Activated CD4-positive, alpha-beta T cell treated with anti-CD3 and anti-CD28 coated beads, Interleukin-2, amount 10 ng/mL, durations not matched to agents 7 days and 5 days (primary cell): ENCODE data around the gene CCDC174. TPM values are rescaled to one million over a fixed set of nuclear protein-coding genes. Genes with fewer than 3 reads are reported as not detected.
A peak's percentile ranks its signal among the peaks of the same experiment; 100 is the strongest.
"Not testable (repeated sequence)": the region's sequence is repeated elsewhere in the genome, so short reads cannot be mapped to it uniquely, and the experiment has no call there.

Experiments used
- CTCF ChIA-PET: fragments of 350-600 bp; sonication (Branson Sonifier 250); formaldehyde crosslinking; loops from one replicate; lab custom pipeline; 2021; ENCODE audit warnings: antibody characterized with exemption; lab: Charles Lee
- POLR2A ChIA-PET: fragments of 350-600 bp; sonication (Branson Sonifier 250); formaldehyde crosslinking; loops from one replicate; lab custom pipeline; 2021; ENCODE audit warnings: antibody characterized with exemption; lab: Charles Lee
- DNase-seq: peaks from one replicate; pipeline ENCODE4 v3.0.0-alpha.2; 2020
- H3K27ac Mint-ChIP-seq: one replicate; pipeline ENCODE4 v1.8.0; 2021; ENCODE audit warnings: mild to moderate bottlenecking, moderate library complexity, mixed read lengths
- H3K27me3 Mint-ChIP-seq: one replicate; pipeline ENCODE4 v1.8.0; 2021; ENCODE audit warnings: mixed read lengths
- H3K36me3 Mint-ChIP-seq: one replicate; pipeline ENCODE4 v1.8.0; 2021; ENCODE audit warnings: low read depth, mixed read lengths
- H3K4me1 Mint-ChIP-seq: one replicate; pipeline ENCODE4 v1.8.0; 2021; ENCODE audit warnings: mixed read lengths
- H3K4me3 Mint-ChIP-seq: one replicate; pipeline ENCODE4 v1.8.0; 2021; ENCODE audit warnings: mild to moderate bottlenecking, moderate library complexity, mixed read lengths
- H3K9me3 Mint-ChIP-seq: one replicate; pipeline ENCODE4 v1.8.0; 2021; ENCODE audit warnings: mixed read lengths
- total RNA-seq, 2 experiments: library from RNA; stranded (reverse); gene quantifications; one replicate each; pipeline ENCODE4 v1.2.3, GENCODE V29; 2021

CCDC174 gene
- 10 to 100 TPM; 20.9 to 24.0 TPM for total RNA-seq

DNA sequence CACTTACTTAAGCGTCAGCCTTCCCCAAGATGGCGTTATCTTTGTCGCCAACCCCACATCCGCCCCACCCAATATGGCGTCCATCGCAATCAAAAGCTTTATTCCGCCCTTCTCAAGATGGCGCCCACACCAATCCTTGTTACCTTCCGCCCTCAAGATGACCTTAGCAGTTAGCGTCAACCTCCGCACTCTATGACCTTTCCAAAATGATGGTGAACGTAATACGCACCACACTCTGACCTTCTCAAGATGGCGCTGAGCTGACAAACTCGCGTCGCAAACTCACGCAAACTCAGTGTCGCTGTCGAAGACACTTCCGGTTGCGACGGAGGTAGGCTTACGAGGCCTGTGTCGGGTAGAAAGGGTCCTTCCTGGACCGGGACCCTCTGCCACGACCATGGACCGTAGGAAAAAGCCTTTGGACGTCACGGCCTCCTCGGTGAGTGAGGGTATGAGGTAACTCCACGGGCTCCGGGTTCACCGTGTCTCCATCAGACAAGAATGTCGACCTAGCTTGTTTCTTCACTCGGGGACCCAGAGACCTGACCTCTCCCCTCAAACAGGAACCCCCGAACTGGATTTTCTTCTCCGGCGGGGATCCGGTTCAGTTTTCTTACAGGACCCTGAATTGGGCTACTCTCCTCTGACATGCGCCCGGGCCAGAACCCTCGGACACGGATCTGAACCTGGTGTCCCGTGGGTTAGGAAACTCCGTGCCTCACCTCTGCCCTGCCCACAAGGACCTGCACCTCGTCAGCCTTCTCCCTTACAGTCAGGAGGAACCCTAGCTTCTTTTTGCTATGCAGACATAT is at the start of gene CCDC174:
Gene CCDC174 (plus strand): TSS at position 323 of the 812 bp plus-strand sequence. CDS start 75 bp downstream, at position 398.
- Mint-ChIP-seq H3K27ac (peak within 1 kb of the TSS; percentile 94), H3K36me3 (peaks cover 14% of the 10 kb centered on the region), H3K4me3 (peak within 1 kb of the TSS; percentile 100), H3K27me3 (no peaks in the 10 kb centered on the region), H3K9me3 (no peaks in the 10 kb centered on the region), H3K4me1 (peaks cover 43% of the 10 kb centered on the region)
- DNase-seq = peak; percentile 97
- CTCF ChIA-PET = interaction anchor here (0.5 to 1.5 kb wide), 7 partner anchors 11 to 1751 kb away, joined by 3 to 5 read pairs (median 3); partner anchors contain the start of genes LSM3 and XPC
- POLR2A ChIA-PET = no interaction called here

DNA sequence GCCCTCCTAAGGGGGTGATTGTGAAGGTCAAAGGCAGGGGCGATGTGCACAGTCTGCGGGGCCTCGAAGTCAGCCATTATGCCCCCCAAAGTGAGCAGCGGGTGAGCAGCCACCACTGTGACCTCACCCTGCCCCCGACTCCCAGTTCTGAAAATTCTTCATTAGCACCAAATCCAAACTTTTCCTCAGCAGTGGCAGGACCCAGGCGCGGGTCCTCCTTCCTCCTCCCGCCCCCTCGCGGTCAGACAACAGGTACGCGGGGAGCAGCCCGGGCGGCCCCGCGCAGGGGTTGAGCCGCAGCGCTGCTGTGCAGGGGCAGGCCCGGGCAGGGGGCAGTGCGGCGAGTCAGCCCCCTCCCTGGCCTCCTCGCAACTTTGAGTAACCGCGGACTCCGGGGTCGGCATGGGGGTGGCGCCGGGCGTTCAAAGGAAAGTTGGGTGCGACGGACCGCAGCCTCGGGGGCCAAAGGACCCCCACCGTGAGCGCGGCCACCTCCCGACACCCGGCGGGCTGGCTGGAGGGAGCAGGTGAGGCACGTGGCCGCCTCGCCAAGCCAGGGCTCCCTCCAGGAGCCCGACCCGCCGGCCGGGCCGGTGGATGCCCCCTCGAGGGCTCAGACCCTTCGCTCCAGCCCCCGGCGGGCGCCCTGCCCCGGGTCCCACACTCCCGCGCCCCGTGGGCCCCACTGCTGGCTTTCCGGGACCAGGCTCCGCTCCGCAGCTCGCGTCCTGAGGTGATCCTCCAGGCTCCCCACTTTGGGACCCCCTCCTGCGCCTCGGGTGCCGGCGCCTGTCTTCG is 49.4 kb upstream of the CCDC174 start:
- Mint-ChIP-seq H3K27me3 (peaks cover 61% of the 10 kb centered on the region), H3K4me3 (no peak overlapping the region), H3K4me1 (peaks cover 11% of the 10 kb centered on the region), H3K36me3 (peaks cover 3% of the 10 kb centered on the region), H3K9me3 (no peaks in the 10 kb centered on the region), H3K27ac (no peak overlapping the region)
- POLR2A ChIA-PET = no interaction called here
- no peak for DNase-seq
- CTCF ChIA-PET = no interaction called here

DNA sequence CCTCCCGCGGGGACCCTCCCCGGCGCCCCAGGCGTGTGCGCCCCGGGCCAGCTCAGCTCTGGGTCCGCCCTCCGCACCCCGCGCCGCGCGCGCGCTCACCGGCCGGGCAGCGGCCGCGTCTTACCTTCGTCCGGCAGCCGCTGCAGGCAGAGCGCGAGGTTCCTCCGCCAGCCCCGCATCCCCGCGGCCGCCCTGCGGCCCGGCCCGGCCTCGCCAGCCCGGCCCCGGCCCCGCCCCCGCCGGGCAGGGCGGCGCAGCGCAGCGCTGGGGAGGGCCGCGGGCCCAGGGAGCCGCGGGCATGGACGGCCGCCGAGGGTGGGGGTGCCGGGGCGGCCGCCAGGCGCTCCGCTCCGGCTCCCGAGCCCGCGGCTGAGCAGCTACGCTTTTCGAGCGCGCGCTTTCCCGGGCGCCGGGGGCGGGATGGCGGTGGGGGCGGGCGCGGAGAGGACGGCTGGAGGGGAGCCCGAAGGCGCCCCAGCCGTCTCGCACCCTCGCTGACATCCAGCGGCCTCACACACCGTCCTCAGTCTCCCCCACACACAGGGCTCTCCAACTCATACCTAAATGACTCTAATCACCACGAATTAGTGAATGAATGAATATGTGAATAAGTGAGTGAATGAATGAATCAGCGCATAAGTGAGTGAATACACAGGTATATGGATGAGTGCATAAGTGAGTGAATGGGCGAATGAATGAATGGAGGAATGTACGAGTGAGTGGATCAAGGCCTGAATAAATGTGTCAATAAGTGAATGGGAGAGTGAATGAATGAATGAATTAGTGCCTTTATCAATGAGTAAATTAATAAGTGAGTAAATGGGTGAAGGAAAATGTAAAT is 48.5 kb upstream of the CCDC174 start:
- ChIA-PET POLR2A (no interaction called here), CTCF (no interaction called here)
- H3K4me1 Mint-ChIP-seq = peaks cover 11% of the 10 kb centered on the region
- no peaks in the 10 kb centered on the region for H3K9me3 Mint-ChIP-seq
- DNase-seq = no peak
- no peak overlapping the region for H3K27ac Mint-ChIP-seq
- no peak overlapping the region for H3K4me3 Mint-ChIP-seq
- peaks cover 61% of the 10 kb centered on the region for H3K27me3 Mint-ChIP-seq
- peaks cover 3% of the 10 kb centered on the region for H3K36me3 Mint-ChIP-seq

DNA sequence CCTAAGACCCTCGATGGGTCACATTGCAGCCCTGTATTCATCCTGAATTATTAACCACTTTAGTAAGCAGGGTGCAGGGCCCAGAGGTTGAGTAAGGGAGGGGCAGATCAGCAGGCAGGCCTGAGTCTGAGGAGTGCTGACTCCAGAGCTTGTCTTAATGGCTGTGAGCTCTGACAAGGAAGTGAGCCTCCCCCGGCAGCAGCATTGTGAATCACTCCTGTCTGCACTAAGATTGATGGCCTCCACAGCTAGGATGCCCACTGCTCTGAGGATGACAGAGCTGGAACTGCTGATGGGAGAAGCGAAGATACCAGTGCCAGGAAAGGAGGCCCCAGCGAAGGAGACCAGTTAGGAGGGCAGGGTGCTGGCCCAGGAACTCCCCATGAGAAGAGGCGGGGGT is 46.5 kb upstream of the CCDC174 start:
- H3K27me3 Mint-ChIP-seq = peaks cover 53% of the 10 kb centered on the region
- H3K27ac Mint-ChIP-seq = no peak overlapping the region
- no peak overlapping the region for H3K4me3 Mint-ChIP-seq
- ChIA-PET POLR2A (no interaction called here), CTCF (interaction anchor here (1.2 kb wide), 1 partner anchor 401 kb away, joined by 3 read pairs; no protein-coding TSS in a partner anchor)
- H3K9me3 Mint-ChIP-seq = no peaks in the 10 kb centered on the region
- H3K4me1 Mint-ChIP-seq = peaks cover 3% of the 10 kb centered on the region
- H3K36me3 Mint-ChIP-seq = peaks cover 3% of the 10 kb centered on the region
- no peak for DNase-seq

DNA sequence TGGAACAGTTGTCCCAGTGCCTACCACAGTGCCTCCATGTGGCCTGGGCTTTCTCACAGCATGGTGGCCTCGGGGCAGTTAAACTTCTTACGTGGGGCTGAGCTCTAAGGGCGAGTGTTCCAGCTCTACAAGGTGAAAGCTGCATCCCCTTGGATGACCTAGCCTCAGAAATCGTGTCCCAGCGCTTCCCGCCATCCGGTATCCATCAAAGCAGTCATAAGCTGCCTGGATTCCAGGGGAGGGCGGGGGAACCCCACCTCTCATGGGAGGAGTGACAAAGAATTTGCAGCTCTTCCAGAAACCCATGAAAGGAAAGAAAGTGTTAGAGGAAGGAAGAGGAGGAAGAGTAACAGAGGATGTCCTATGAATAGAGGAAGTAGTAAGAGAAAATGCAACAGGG is 45.8 kb upstream of the CCDC174 start:
- POLR2A ChIA-PET = no interaction called here
- DNase-seq = no peak
- CTCF ChIA-PET = interaction anchor here (1.2 kb wide), 1 partner anchor 402 kb away, joined by 3 read pairs; no protein-coding TSS in a partner anchor
- peaks cover 3% of the 10 kb centered on the region for H3K4me1 Mint-ChIP-seq
- H3K27ac Mint-ChIP-seq = no peak overlapping the region
- peaks cover 52% of the 10 kb centered on the region for H3K27me3 Mint-ChIP-seq
- H3K9me3 Mint-ChIP-seq = no peaks in the 10 kb centered on the region
- H3K36me3 Mint-ChIP-seq = peaks cover 3% of the 10 kb centered on the region
- H3K4me3 Mint-ChIP-seq = no peak overlapping the region

DNA sequence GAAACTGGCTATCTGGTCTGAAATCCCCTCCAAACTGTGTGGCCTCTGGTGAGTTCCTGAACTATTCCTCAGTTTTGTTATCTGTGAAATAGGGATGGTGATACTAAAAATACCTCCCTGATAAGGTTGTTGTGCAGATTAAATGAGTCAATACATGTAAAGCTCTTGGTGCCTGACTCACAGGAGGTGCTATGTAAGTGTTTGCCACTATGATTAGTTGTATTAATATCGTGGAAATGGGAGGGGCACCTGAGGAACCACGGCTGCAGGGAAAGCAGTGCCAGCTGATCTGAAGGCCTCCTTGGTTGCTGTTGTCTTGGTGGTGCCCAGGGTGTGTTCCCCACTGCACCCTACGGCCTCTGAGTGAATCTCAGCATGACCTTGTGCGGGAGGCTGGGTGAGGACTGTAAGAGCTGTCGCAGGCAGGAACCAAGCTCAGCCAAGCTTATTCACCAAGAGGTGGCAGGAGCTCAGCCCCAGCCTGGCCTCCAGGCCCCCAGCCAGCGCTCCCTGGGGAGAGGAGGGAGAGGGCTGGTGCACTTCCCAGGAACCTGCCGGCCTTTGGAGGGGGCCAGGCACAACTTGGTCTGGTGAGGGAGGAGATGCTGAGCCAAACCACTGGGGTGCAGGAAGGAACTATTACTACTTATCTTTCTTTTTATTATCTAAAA is 44.8 kb upstream of the CCDC174 start:
- ChIA-PET CTCF (interaction anchor here (0.9 kb wide), 1 partner anchor 11 kb away, joined by 3 read pairs; no protein-coding TSS in a partner anchor), POLR2A (no interaction called here)
- Mint-ChIP-seq H3K27ac (no peak overlapping the region), H3K27me3 (peaks cover 46% of the 10 kb centered on the region), H3K9me3 (no peaks in the 10 kb centered on the region), H3K4me1 (peaks cover 3% of the 10 kb centered on the region), H3K36me3 (peaks cover 3% of the 10 kb centered on the region), H3K4me3 (no peak overlapping the region)
- no peak for DNase-seq

DNA sequence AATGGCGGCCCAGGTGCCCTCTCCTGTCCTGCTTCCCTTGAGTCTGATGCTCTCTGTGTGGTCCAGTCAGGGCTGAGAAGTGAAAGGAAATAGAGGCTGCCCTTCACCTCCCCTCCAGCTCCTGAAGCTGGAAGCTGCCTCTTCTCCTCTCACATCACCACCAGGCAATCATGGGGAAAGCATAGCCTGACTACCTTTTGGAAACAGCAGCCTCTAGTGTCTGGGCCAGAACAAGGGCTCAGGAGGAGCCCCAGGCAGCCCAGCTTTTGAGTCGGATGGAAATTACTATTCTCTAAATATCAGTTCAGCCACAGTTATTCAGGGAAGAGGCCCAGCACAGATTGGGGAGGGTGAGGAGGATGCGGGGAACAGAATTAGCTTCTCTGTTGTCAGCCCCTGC is 43.3 kb upstream of the CCDC174 start:
- Mint-ChIP-seq H3K9me3 (no peaks in the 10 kb centered on the region), H3K36me3 (peaks cover 1% of the 10 kb centered on the region), H3K27ac (no peak overlapping the region), H3K27me3 (peaks cover 49% of the 10 kb centered on the region), H3K4me1 (peaks cover 1% of the 10 kb centered on the region), H3K4me3 (no peak overlapping the region)
- ChIA-PET POLR2A (no interaction called here), CTCF (no interaction called here)
- DNase-seq = no peak

DNA sequence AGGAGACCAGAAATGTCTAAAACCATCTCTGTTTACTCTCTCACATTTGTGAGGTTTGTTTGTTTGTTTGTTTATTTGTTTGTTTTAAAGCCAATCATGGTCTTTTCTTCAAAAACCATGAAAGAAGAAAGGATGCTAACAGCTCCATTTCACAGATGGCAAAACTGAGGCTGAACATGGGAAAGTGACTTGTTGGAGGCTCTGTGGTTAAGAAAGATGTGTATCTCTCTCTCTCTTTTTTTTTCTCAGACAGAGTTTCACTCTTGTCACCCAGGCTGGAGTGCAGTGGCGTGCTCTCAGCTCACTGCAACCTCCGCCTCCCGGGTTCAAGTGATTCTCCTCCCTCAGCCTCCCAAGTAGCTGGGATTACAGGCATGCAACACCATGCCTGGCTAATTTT is 42.5 kb upstream of the CCDC174 start:
- H3K4me1 Mint-ChIP-seq, CTCF ChIA-PET, DNase-seq, H3K36me3 Mint-ChIP-seq, H3K4me3 Mint-ChIP-seq, H3K27ac Mint-ChIP-seq, H3K9me3 Mint-ChIP-seq: not testable (repeated sequence)
- POLR2A ChIA-PET = interaction anchor here (0.6 kb wide), 1 partner anchor 26 kb away, joined by 3 read pairs; no protein-coding TSS in a partner anchor
- H3K27me3 Mint-ChIP-seq = peaks cover 49% of the 10 kb centered on the region

DNA sequence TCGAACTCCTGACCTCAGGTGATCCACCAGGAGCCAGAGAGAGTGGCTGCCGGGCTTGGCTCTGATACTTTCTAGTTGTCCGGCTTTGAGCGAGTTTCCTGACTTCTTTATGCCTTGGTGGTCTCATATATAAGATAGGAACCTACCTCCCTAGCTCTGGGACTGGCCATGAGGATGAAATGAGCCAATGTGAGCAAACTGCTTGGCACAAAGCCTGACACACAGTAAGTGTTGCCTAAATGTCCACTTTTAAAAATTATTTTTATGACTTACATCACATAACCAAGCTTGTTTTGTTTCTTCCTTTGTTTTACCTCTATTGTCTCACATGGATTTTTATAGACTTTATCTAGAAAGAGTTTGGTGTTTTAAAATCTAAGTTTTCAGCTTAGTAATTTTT is 42.1 kb upstream of the CCDC174 start:
- no peak for DNase-seq
- Mint-ChIP-seq H3K4me1 (no peaks in the 10 kb centered on the region), H3K27ac (no peak overlapping the region), H3K4me3 (no peak overlapping the region), H3K36me3 (no peaks in the 10 kb centered on the region), H3K27me3 (peaks cover 50% of the 10 kb centered on the region), H3K9me3 (no peaks in the 10 kb centered on the region)
- CTCF ChIA-PET = no interaction called here
- POLR2A ChIA-PET = interaction anchor here (0.6 kb wide), 1 partner anchor 26 kb away, joined by 3 read pairs; no protein-coding TSS in a partner anchor

DNA sequence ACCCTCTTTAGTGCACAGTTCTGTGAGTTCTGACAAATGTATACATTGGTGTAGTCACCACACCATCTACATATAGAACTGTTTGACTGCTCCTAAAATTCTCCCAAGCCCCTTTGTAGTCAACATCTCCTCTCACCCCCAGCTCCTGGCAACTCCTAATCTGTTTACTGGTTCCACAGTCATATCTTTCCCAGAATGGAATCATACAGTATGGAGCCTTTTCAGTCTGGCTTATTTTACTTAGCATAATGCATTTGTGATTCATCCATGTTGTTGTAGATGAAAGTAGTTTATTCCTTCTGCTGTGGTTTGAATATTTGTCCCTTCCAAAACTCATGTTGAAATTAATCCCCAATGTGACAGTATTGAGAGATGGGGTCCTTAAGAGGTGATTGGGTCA is 41.6 kb upstream of the CCDC174 start:
- Mint-ChIP-seq H3K4me1 (no peaks in the 10 kb centered on the region), H3K27ac (no peak overlapping the region), H3K27me3 (peaks cover 48% of the 10 kb centered on the region), H3K36me3 (no peaks in the 10 kb centered on the region), H3K9me3 (no peaks in the 10 kb centered on the region), H3K4me3 (no peak overlapping the region)
- DNase-seq = no peak
- ChIA-PET POLR2A (no interaction called here), CTCF (no interaction called here)

DNA sequence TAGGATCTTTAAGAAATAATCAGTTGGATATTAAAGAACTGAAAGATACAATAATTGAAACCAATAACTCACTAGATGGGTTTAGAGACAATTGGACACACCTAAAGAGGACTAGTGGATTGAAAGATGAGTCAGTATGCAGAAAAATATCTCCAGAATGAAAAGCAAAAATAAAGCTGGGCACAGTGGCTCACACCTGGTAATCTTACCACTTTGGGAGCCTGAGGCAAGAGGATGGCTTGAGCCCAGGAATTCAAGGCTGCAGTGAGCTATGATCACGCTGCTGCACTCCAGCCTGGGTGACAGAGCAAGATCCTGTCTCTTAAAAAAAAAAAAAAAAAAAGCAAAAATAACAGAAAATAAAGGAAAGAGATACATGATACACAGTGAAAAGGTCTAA is 37.4 kb upstream of the CCDC174 start:
- Mint-ChIP-seq H3K36me3 (no peaks in the 10 kb centered on the region), H3K9me3 (no peaks in the 10 kb centered on the region), H3K27ac (no peak overlapping the region), H3K4me3 (no peak overlapping the region), H3K4me1 (no peaks in the 10 kb centered on the region), H3K27me3 (peaks cover 44% of the 10 kb centered on the region)
- ChIA-PET POLR2A (no interaction called here), CTCF (no interaction called here)
- no peak for DNase-seq

DNA sequence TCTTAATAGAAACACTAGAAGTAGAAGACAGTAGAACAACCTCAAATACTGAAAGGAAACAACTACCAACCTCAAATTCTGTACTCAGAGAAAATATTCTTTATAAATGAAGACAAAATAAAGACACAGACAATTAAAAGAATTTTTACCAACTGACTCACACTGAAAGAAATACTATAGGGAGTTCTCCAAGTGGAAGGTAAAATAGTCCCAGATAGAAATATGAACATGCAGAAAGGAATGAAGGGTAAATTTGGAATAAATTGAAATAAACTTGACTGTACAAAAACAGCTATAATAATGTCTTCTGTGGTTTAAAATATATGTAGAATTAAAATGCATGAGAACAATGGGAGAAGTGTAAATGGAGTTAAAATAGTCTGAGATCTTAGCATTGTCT is 36.7 kb upstream of the CCDC174 start:
- H3K4me3 Mint-ChIP-seq = no peak overlapping the region
- no peaks in the 10 kb centered on the region for H3K36me3 Mint-ChIP-seq
- ChIA-PET CTCF (no interaction called here), POLR2A (no interaction called here)
- peaks cover 44% of the 10 kb centered on the region for H3K27me3 Mint-ChIP-seq
- H3K4me1 Mint-ChIP-seq = no peaks in the 10 kb centered on the region
- H3K27ac Mint-ChIP-seq = no peak overlapping the region
- H3K9me3 Mint-ChIP-seq = no peaks in the 10 kb centered on the region
- no peak for DNase-seq
